ENCODE results near the gene KY. TPM values are rescaled to one million over a fixed set of nuclear protein-coding genes. Genes with fewer than 3 reads are reported as not detected.

The KY gene
- total and polyA plus RNA-seq, 2 of the 13 experiments (the other 11 are each of a cell fraction or from before 2014, with no cell fraction given) = not detected

DNA sequence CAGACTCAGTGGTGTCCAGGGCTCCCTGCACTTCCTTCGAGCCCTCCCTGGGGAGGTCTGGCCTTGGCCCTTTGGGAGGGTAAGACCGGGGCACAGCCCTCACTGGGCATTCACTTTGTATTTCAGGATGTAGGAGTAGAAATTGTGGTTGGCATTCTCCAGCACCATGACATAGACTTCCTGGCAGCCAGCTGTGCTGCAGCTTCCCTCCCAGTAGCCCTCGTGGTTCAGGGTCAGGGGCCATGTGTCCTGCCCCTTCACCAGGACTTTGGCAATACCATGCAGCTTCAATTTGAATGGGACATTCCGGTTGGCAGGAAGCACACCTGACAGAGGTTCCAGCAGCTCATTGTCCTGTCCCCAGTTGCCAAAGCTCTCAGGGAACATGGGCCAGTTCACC, 47.3 kb downstream of the KY start:
- FAIRE-seq (no peak), DNase-seq (ENCODE audit: low spot score) (no peak), ATAC-seq (no peak)
- H3K36me3 ChIP-seq (replicated peaks in 1 of 2; ENCODE audit: control insufficient read depth in 1 of 2, insufficient read depth in 2 of 2, low read length in 2 of 2) = no peaks in the 10 kb centered on the region
- WGBS (ENCODE audit: low lambda C conversion rate) = 13% methylated on average over 1 of the region's 4 CpGs
- in situ Hi-C loops (cut with HindIII; ENCODE audit: extremely low pct_ligation_motif_present, low pct_unique_long_range_greater_than_20kb) = loop anchor here (5.0 to 25.0 kb wide), 4 partner anchors 39 to 1284 kb away; no protein-coding TSS in a partner anchor
- no peak overlapping the region for H3K27ac ChIP-seq (ENCODE audit: extremely low read length, insufficient read depth, low read length)
- H3K27me3 ChIP-seq (ENCODE audit: control insufficient read depth in 1 of 2, insufficient read depth in 2 of 2, low read length in 2 of 2) = peaks cover 3 to 37% of the 10 kb centered on the region in 2 experiments; a peak in 3 of 5 replicates
- H3K9me3 ChIP-seq (ENCODE audit: low read length) = no peaks in the 10 kb centered on the region
- no peak overlapping the region for H3K9ac ChIP-seq (ENCODE audit: insufficient read depth, low read depth, low read length)
- H3K79me2 ChIP-seq (ENCODE audit: insufficient read depth, low read length) = no peaks in the 10 kb centered on the region
- intact Hi-C loops (cut with micrococcal nuclease; ENCODE audit: unreplicated experiment) = loop anchor here (5.0 kb wide), 1 partner anchor 1294 kb away; no protein-coding TSS in a partner anchor
- POLR2A ChIA-PET = no interaction called here
- H2AFZ ChIP-seq (ENCODE audit: low read length) = no peak overlapping the region
- H3K4me3 ChIP-seq (replicated peaks in 1 of 3; ENCODE audit: insufficient read depth in 1 of 3, low read depth in 2 of 3, low read length in 3 of 3) = no peak overlapping the region
- no peaks in the 10 kb centered on the region for H4K20me1 ChIP-seq (ENCODE audit: insufficient read depth, low read length)
- no TSS peak for BruUV-seq (replicated peaks)
- CTCF ChIA-PET (ENCODE audit: low intra/inter-chr PET ratio, low total read pairs) = no interaction called here
- no peak overlapping the region for H3K4me2 ChIP-seq (ENCODE audit: low read depth, low read length)
- TF ChIP-seq, protein P1, sequence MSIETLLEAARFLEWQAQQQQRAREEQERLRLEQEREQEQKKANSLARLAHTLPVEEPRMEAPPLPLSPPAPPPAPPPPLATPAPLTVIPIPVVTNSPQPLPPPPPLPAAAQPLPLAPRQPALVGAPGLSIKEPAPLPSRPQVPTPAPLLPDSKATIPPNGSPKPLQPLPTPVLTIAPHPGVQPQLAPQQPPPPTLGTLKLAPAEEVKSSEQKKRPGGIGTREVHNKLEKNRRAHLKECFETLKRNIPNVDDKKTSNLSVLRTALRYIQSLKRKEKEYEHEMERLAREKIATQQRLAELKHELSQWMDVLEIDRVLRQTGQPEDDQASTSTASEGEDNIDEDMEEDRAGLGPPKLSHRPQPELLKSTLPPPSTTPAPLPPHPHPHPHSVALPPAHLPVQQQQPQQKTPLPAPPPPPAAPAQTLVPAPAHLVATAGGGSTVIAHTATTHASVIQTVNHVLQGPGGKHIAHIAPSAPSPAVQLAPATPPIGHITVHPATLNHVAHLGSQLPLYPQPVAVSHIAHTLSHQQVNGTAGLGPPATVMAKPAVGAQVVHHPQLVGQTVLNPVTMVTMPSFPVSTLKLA (IDR thresholded peaks at IDR 0.05) = peak; percentile 55
- no peak for TF ChIP-seq ZBTB34 (CRISPR knock-in tag; IDR thresholded peaks at IDR 0.05)
- no peaks in the 10 kb centered on the region for H3K4me1 ChIP-seq (ENCODE audit: insufficient read depth, low read length)

DNA sequence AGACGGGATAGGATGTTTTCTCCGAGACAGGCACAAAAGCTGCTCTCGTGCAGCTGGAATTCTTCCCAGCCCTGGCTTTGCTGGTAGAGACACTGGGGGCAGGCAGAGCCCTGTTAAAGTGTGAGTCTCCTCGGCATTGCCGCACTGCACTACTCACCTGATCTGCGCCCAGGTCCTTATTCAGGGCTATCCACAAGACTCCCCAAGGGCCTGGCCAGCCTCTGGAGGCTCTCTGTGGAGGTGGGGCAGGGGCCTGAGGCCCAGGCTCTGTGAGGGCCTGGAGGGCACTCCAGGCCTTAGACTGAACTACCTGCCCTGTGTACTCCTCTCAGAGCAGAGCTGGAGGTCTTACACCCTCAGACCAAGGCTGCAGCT, 48.4 kb downstream of the KY start:
- H3K9me3 ChIP-seq (ENCODE audit: low read length) = no peaks in the 10 kb centered on the region
- peaks cover 1 to 42% of the 10 kb centered on the region in 2 experiments; a peak in 2 of 5 replicates for H3K27me3 ChIP-seq (ENCODE audit: control insufficient read depth in 1 of 2, insufficient read depth in 2 of 2, low read length in 2 of 2)
- no peaks in the 10 kb centered on the region for H3K4me1 ChIP-seq (ENCODE audit: insufficient read depth, low read length)
- BruUV-seq (replicated peaks) = no TSS peak
- H3K36me3 ChIP-seq (replicated peaks in 1 of 2; ENCODE audit: control insufficient read depth in 1 of 2, insufficient read depth in 2 of 2, low read length in 2 of 2) = no peaks in the 10 kb centered on the region
- H3K9ac ChIP-seq (ENCODE audit: insufficient read depth, low read depth, low read length) = no peak overlapping the region
- no peak overlapping the region for H3K4me3 ChIP-seq (replicated peaks in 1 of 3; ENCODE audit: insufficient read depth in 1 of 3, low read depth in 2 of 3, low read length in 3 of 3)
- no peaks in the 10 kb centered on the region for H3K79me2 ChIP-seq (ENCODE audit: insufficient read depth, low read length)
- no peak overlapping the region for H3K27ac ChIP-seq (ENCODE audit: extremely low read length, insufficient read depth, low read length)
- H2AFZ ChIP-seq (ENCODE audit: low read length) = no peak overlapping the region
- no peak for ATAC-seq
- DNase-seq (ENCODE audit: low spot score) = no peak
- ChIA-PET POLR2A (no interaction called here), CTCF (ENCODE audit: low intra/inter-chr PET ratio, low total read pairs) (no interaction called here)
- H3K4me2 ChIP-seq (ENCODE audit: low read depth, low read length) = no peak overlapping the region
- in situ Hi-C loops (cut with HindIII; ENCODE audit: extremely low pct_ligation_motif_present, low pct_unique_long_range_greater_than_20kb) (loop anchor here (5.0 to 25.0 kb wide), 4 partner anchors 40 to 1285 kb away; no protein-coding TSS in a partner anchor), intact Hi-C loops (cut with micrococcal nuclease; ENCODE audit: unreplicated experiment) (loop anchor here (5.0 kb wide), 1 partner anchor 1295 kb away; no protein-coding TSS in a partner anchor)
- H4K20me1 ChIP-seq (ENCODE audit: insufficient read depth, low read length) = no peaks in the 10 kb centered on the region
- 39% methylated on average over 6 of the region's 6 CpGs for WGBS (ENCODE audit: low lambda C conversion rate)
- no peak for FAIRE-seq
- no peak for TF ChIP-seq ZSCAN5A (CRISPR knock-in tag; IDR thresholded peaks at IDR 0.05; ENCODE audit: borderline replicate concordance)
- no peak for TF ChIP-seq ZNF547 (CRISPR knock-in tag; IDR thresholded peaks at IDR 0.05)
- TF ChIP-seq SRSF1 (optimal IDR thresholded peaks at IDR 0.05; ENCODE audit: low read depth, low read length) = no peak
- no peak for TF ChIP-seq HOXA9 (CRISPR knock-in tag; IDR thresholded peaks at IDR 0.05; ENCODE audit: borderline replicate concordance)
- TF ChIP-seq PHF20 (CRISPR knock-in tag; IDR thresholded peaks at IDR 0.05) = no peak
- no peak for TF ChIP-seq POGK (CRISPR knock-in tag; conservative IDR thresholded peaks at IDR 0.05)
- no peak for TF ChIP-seq FUBP1 (CRISPR knock-in tag; IDR thresholded peaks at IDR 0.05; ENCODE audit: borderline replicate concordance)
